Left ventricle myocardium inferior (tissue), 1 donor: ENCODE data around the gene KLK2. TPM values are rescaled to one million over a fixed set of nuclear protein-coding genes. Genes with fewer than 3 reads are reported as not detected.

Experiments used
- DNase-seq: peaks from one replicate; pipeline ENCODE4 v3.0.0-alpha.2; 2020
- H3K27ac ChIP-seq: fragments of 200-600 bp; replicated peaks from 2 replicates; pipeline ENCODE4 v1.8.0; 2021
- H3K27me3 ChIP-seq: fragments of 200-600 bp; 2 replicates; pipeline ENCODE4 v1.8.0; 2021; ENCODE audit warnings: low read depth
- H3K36me3 ChIP-seq: fragments of 200-600 bp; 2 replicates; pipeline ENCODE4 v1.8.0; 2021
- H3K4me1 ChIP-seq: fragments of 200-600 bp; 2 replicates; pipeline ENCODE4 v1.8.0; 2021
- H3K4me3 ChIP-seq: fragments of 200-600 bp; 2 replicates; pipeline ENCODE4 v1.8.0; 2021; ENCODE audit warnings: mild to moderate bottlenecking, moderate library complexity
- H3K9me3 ChIP-seq: fragments of 200-600 bp; replicated peaks from 2 replicates; pipeline ENCODE4 v1.8.0; 2021
- intact Hi-C: fragments of 100-400 bp; cut with micrococcal nuclease; formaldehyde crosslinking; loops from one replicate; pipeline ENCODE4 v1.11.0; 2022
- total RNA-seq: library from RNA; stranded (reverse); fragmentation: NEBNext Ultra II Directional; extraction: Animal tissue kit (Norgen Biotek cat#: 25700); gene quantifications from one replicate; pipeline ENCODE4 v1.2.1, GENCODE V29; 2021
- TF ChIP-seq, protein P1 (sequence below): fragments of 200-600 bp; IDR thresholded peaks from 2 replicates; pipeline ENCODE4 v1.8.0; 2021; ENCODE audit warnings: antibody characterized with exemption, mild to moderate bottlenecking, borderline replicate concordance
- donor health status: DM: no; HTN: yes; CAD: no; lungs with severe emphysema.

KLK2 gene
- total RNA-seq, 1 donor from 2014 or later: not detected

DNA sequence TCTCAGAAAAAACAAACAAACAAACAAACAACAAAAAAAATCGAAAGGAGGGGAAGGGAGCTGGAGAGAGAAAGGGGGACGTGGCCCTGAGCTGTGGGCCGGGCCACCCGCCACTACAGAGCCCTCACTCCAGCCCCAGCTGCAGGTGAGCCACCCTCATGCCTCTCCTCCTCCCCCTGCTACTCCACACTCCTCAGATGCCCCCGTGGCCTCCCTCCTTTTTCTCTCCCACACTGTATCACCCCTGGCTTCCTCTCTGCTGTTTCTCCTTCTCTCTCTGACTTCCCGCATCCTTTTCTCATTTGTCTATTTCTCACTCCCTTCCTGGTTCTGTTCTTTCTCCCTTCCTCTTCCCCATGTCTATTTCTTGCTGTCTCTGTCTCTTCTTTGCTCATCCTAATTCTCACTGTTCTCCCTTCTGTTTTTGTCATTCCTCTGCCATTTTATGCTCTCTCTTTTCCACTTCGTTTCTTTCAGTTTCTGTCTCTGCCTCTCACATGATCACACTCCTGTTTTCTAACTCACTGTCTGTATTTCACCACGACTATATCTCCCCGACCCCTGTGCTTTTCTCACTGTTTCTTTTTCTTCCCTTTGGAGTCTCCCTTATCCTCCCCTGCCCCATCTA lies 2.7 kb downstream of the KLK2 start:
- Histone ChIP-seq H3K4me1 (no peaks in the 10 kb centered on the region), H3K27me3 (peaks cover 99% of the 10 kb centered on the region), H3K4me3 (no peak overlapping the region), H3K27ac (no peak overlapping the region), H3K9me3 (no peaks in the 10 kb centered on the region), H3K36me3 (no peaks in the 10 kb centered on the region)
- intact Hi-C loops: no loop called here
- TF ChIP-seq, protein P1, sequence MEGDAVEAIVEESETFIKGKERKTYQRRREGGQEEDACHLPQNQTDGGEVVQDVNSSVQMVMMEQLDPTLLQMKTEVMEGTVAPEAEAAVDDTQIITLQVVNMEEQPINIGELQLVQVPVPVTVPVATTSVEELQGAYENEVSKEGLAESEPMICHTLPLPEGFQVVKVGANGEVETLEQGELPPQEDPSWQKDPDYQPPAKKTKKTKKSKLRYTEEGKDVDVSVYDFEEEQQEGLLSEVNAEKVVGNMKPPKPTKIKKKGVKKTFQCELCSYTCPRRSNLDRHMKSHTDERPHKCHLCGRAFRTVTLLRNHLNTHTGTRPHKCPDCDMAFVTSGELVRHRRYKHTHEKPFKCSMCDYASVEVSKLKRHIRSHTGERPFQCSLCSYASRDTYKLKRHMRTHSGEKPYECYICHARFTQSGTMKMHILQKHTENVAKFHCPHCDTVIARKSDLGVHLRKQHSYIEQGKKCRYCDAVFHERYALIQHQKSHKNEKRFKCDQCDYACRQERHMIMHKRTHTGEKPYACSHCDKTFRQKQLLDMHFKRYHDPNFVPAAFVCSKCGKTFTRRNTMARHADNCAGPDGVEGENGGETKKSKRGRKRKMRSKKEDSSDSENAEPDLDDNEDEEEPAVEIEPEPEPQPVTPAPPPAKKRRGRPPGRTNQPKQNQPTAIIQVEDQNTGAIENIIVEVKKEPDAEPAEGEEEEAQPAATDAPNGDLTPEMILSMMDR: no peak
- DNase-seq: no peak

DNA sequence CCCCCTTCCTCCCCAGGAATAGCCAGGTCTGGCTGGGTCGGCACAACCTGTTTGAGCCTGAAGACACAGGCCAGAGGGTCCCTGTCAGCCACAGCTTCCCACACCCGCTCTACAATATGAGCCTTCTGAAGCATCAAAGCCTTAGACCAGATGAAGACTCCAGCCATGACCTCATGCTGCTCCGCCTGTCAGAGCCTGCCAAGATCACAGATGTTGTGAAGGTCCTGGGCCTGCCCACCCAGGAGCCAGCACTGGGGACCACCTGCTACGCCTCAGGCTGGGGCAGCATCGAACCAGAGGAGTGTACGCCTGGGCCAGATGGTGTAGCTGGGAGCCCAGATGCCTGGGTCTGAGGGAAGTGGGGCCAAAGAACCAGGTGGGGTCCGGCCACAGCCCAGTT lies 3.2 kb downstream of the KLK2 start:
- Histone ChIP-seq H3K4me3 (no peak overlapping the region), H3K4me1 (no peaks in the 10 kb centered on the region), H3K9me3 (no peaks in the 10 kb centered on the region), H3K27me3 (peaks cover 99% of the 10 kb centered on the region), H3K27ac (no peak overlapping the region), H3K36me3 (no peaks in the 10 kb centered on the region)
- TF ChIP-seq, protein P1: no peak
- no peak for DNase-seq
- intact Hi-C loops: no loop called here

DNA sequence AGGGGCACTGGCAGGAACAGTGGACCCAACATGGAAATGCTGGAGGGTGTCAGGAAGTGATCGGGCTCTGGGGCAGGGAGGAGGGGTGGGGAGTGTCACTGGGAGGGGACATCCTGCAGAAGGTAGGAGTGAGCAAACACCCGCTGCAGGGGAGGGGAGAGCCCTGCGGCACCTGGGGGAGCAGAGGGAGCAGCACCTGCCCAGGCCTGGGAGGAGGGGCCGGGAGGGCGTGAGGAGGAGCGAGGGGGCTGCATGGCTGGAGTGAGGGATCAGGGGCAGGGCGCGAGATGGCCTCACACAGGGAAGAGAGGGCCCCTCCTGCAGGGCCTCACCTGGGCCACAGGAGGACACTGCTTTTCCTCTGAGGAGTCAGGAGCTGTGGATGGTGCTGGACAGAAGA lies 4.1 kb downstream of the KLK2 start:
- intact Hi-C loops: no loop called here

DNA sequence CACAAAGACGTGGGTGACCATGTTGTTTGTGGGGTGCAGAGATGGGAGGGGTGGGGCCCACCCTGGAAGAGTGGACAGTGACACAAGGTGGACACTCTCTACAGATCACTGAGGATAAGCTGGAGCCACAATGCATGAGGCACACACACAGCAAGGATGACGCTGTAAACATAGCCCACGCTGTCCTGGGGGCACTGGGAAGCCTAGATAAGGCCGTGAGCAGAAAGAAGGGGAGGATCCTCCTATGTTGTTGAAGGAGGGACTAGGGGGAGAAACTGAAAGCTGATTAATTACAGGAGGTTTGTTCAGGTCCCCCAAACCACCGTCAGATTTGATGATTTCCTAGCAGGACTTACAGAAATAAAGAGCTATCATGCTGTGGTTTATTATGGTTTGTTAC lies 5.6 kb downstream of the KLK2 start:
- DNase-seq: no peak
- Histone ChIP-seq H3K36me3 (no peaks in the 10 kb centered on the region), H3K27ac (no peak overlapping the region), H3K4me1 (no peaks in the 10 kb centered on the region), H3K9me3 (no peaks in the 10 kb centered on the region), H3K27me3 (peaks cover 94% of the 10 kb centered on the region), H3K4me3 (no peak overlapping the region)
- TF ChIP-seq, protein P1: no peak
- intact Hi-C loops: no loop called here

More for the DNA sequence above, 4.1 kb downstream of the KLK2 start:
- peaks cover 95% of the 10 kb centered on the region for H3K27me3 ChIP-seq
- no peaks in the 10 kb centered on the region for H3K36me3 ChIP-seq
- H3K4me3 ChIP-seq: no peak overlapping the region
- no peak overlapping the region for H3K27ac ChIP-seq
- H3K4me1 ChIP-seq: no peaks in the 10 kb centered on the region
- no peaks in the 10 kb centered on the region for H3K9me3 ChIP-seq
- TF ChIP-seq, protein P1: no peak
- no peak for DNase-seq

DNA sequence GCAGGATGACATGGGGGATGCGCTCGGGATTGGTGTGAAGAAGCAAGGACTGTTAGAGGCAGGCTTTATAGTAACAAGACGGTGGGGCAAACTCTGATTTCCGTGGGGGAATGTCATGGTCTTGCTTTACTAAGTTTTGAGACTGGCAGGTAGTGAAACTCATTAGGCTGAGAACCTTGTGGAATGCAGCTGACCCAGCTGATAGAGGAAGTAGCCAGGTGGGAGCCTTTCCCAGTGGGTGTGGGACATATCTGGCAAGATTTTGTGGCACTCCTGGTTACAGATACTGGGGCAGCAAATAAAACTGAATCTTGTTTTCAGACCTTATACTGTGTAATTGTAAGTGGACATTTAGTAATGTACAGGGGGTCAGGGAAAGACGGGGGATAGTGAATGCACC lies 7.0 kb downstream of the KLK2 start:
- no peak overlapping the region for H3K4me3 ChIP-seq
- H3K27me3 ChIP-seq: peaks cover 94% of the 10 kb centered on the region
- no peaks in the 10 kb centered on the region for H3K4me1 ChIP-seq
- no peak overlapping the region for H3K27ac ChIP-seq
- H3K9me3 ChIP-seq: no peaks in the 10 kb centered on the region
- H3K36me3 ChIP-seq: no peaks in the 10 kb centered on the region
- no peak for DNase-seq
- intact Hi-C loops: no loop called here
- TF ChIP-seq, protein P1: no peak

DNA sequence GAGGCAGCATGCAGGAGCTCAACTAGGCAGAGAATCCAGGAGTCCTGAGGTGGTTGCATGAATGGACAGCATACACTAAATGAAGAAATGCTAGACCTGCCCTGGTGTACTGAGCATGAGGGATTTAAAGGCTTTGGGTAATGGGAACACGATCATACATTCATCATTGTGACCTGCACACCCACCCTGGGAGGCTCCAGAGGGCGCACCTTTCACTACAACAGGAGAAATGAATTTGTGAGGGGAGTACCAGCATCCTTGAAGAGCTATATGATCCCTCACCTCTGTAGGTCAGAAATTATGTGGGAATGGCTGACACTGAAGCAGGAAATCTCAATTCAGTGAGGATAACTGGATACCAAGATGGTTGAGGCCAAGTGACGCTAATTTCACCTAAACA lies 8.9 kb downstream of the KLK2 start:
- no peaks in the 10 kb centered on the region for H3K4me1 ChIP-seq
- no peaks in the 10 kb centered on the region for H3K9me3 ChIP-seq
- H3K27ac ChIP-seq: no peak overlapping the region
- intact Hi-C loops: no loop called here
- DNase-seq: no peak
- TF ChIP-seq, protein P1: no peak
- no peak overlapping the region for H3K4me3 ChIP-seq
- H3K36me3 ChIP-seq: no peaks in the 10 kb centered on the region
- peaks cover 94% of the 10 kb centered on the region for H3K27me3 ChIP-seq
